IMR-90 (cell line): ENCODE measurements around the gene TGFB3.

Experiments used
- CTCF ChIP-seq: conservative IDR thresholded peaks from 2 replicates; pipeline ENCODE4 v1.5.1; 2012; ENCODE audit warnings: mild to moderate bottlenecking, low read depth, low read length, improper control_type of control experiment
- MAZ ChIP-seq: IDR thresholded peaks from 2 replicates; pipeline ENCODE4 v1.6.1; 2012; ENCODE audit warnings: low read depth, mild to moderate bottlenecking, low read length, improper control_type of control experiment, moderate library complexity, borderline replicate concordance
- POLR2A ChIP-seq: IDR thresholded peaks from 2 replicates; pipeline ENCODE4 v1.6.1; 2012; ENCODE audit warnings: mild to moderate bottlenecking, low read depth, low read length
- RAD21 ChIP-seq: IDR thresholded peaks from 2 replicates; pipeline ENCODE4 v1.6.1; 2012; ENCODE audit warnings: low read length, improper control_type of control experiment
- SMC3 ChIP-seq: fragments of 150-350 bp; IDR thresholded peaks from 2 replicates; pipeline ENCODE4 v1.6.1; 2016; ENCODE audit warnings: low read depth, mild to moderate bottlenecking, antibody characterized with exemption, low read length, moderate library complexity
- USF2 ChIP-seq: fragments of 150-350 bp; IDR thresholded peaks from 2 replicates; pipeline ENCODE4 v1.6.1; 2017; ENCODE audit warnings: mild to moderate bottlenecking, antibody characterized with exemption, low read length, low read depth

GRCh38 chr14:76023757-76024156, 42.0 kb upstream of the TGFB3 start:
- TF ChIP-seq POLR2A (no peak), USF2 (no peak), CTCF (no peak), SMC3 (no peak), RAD21 (no peak), MAZ (no peak)
